Measurements from ENCODE around the gene CEP295NL.

GRCh38 chr17:78947235-78948149 lies 44.5 kb upstream of the CEP295NL start:
- no peak for TF ChIP-seq CTCF (IDR thresholded peaks at IDR 0.05 in 8 of 11, conservative IDR thresholded peaks at IDR 0.05 in 3 of 11)
- TF ChIP-seq POLR2AphosphoS5 (IDR thresholded peaks at IDR 0.05) = peak in 1 of 3 donors; percentile 44

Measured in spleen (tissue), 7 donors.